ENCODE measurements around the gene DTWD2. TPM values are rescaled to one million over a fixed set of nuclear protein-coding genes. Genes with fewer than 3 reads are reported as not detected.
"Not testable (repeated sequence)": the region's sequence is repeated elsewhere in the genome, so short reads cannot be mapped to it uniquely, and the experiment has no call there.

DTWD2 gene
- total and polyA plus RNA-seq, 3 donors from 2014 or later: 5.8 to 19.7 (median 15.8) TPM

GRCh38 chr5:118956727-118957126, 31.6 kb downstream of the DTWD2 start:
- Histone ChIP-seq H3K27me3 (no peaks in the 10 kb centered on the region), H3K4me3 (no peak overlapping the region), H3K36me3 (ENCODE audit: low read depth, missing control alignments) (no peaks in the 10 kb centered on the region), H3K9me3 (no peaks in the 10 kb centered on the region), H3K4me1 (no peaks in the 10 kb centered on the region), H3K27ac (no peak overlapping the region)
- intact Hi-C loops (cut with DNase I; ENCODE audit: low total_unique reads): no loop called here
- WGBS, 2 donors: 27 to 43% methylated on average over 2 of the region's 2 CpGs
- no peak for DNase-seq
- TF ChIP-seq, protein P1, sequence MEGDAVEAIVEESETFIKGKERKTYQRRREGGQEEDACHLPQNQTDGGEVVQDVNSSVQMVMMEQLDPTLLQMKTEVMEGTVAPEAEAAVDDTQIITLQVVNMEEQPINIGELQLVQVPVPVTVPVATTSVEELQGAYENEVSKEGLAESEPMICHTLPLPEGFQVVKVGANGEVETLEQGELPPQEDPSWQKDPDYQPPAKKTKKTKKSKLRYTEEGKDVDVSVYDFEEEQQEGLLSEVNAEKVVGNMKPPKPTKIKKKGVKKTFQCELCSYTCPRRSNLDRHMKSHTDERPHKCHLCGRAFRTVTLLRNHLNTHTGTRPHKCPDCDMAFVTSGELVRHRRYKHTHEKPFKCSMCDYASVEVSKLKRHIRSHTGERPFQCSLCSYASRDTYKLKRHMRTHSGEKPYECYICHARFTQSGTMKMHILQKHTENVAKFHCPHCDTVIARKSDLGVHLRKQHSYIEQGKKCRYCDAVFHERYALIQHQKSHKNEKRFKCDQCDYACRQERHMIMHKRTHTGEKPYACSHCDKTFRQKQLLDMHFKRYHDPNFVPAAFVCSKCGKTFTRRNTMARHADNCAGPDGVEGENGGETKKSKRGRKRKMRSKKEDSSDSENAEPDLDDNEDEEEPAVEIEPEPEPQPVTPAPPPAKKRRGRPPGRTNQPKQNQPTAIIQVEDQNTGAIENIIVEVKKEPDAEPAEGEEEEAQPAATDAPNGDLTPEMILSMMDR (IDR thresholded peaks at IDR 0.05): no peak
- TF ChIP-seq POLR2A (IDR thresholded peaks at IDR 0.05): no peak

GRCh38 chr5:118953652-118954005, 34.7 kb downstream of the DTWD2 start:
- no peak overlapping the region for H3K27ac ChIP-seq
- H3K9me3 ChIP-seq: no peaks in the 10 kb centered on the region
- no peak for DNase-seq
- H3K4me1 ChIP-seq: no peaks in the 10 kb centered on the region
- H3K4me3 ChIP-seq: no peak overlapping the region
- TF ChIP-seq, protein P1 (IDR thresholded peaks at IDR 0.05): no peak
- TF ChIP-seq POLR2A (IDR thresholded peaks at IDR 0.05): no peak
- no peaks in the 10 kb centered on the region for H3K27me3 ChIP-seq
- H3K36me3 ChIP-seq (ENCODE audit: low read depth, missing control alignments): no peaks in the 10 kb centered on the region
- intact Hi-C loops (cut with DNase I; ENCODE audit: low total_unique reads): no loop called here

DNA sequence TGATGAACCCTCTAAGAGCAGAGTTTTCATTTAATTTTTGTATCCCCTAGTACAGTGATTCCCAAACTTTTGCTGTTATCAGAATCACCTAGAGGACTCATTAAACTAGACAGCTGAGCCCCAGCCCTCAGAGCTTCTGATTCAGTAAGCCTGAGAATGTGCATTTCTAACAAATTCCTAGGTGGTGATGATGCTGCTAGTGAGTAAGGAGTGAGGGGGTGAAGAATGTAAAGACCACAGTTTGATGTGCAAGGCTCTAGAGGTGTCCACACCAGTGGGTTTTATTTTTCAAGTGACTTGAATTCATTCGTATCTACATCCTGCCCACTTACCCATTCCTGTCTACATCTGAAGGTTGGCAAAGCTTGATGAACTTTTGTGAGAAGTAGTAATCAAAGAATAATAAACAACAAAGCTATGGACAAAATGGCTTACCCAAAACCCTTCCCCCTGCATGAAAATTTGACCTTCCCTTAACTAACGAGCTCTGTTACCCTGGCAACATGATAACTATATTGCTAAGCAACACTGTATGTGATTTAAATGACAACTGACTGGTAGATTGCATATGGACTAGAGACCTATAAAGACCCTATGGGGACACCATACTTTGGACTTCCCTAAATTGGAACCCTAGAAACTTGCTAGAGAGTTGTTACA, 35.2 kb downstream of the DTWD2 start:
- Histone ChIP-seq H3K27me3 (no peaks in the 10 kb centered on the region), H3K27ac (no peak overlapping the region), H3K36me3 (ENCODE audit: low read depth, missing control alignments) (no peaks in the 10 kb centered on the region), H3K4me3 (no peak overlapping the region), H3K9me3 (no peaks in the 10 kb centered on the region), H3K4me1 (no peaks in the 10 kb centered on the region)
- DNase-seq: no peak
- 84 to 88% methylated on average over 2 of the region's 2 CpGs for WGBS, 2 donors
- intact Hi-C loops (cut with DNase I; ENCODE audit: low total_unique reads): no loop called here
- TF ChIP-seq, protein P1 (IDR thresholded peaks at IDR 0.05): no peak
- TF ChIP-seq POLR2A (IDR thresholded peaks at IDR 0.05): no peak

DNA sequence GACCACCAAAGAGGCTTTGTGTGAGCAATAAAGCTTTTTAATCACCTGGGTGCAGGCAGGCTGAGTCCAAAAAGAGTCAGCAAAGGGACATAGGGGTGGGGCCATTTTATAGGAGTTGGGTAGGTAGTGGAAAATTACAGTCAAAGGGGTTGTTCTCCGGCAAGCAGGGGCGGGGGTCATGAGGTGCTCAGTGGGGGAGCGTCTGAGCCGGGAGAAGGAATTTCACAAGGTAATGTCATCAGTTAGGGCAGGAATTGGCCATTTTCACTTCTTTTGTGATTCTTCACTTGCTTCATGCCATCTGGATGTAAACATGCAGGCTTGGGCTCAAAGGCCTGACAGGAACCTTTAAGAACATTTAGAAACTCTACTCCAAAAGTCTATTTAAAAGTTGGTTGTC, 36.0 kb downstream of the DTWD2 start:
- DNase-seq; H3K9me3 ChIP-seq; H3K27me3 ChIP-seq; H3K27ac ChIP-seq; intact Hi-C loops (cut with DNase I; ENCODE audit: low total_unique reads); H3K4me3 ChIP-seq; H3K36me3 ChIP-seq (ENCODE audit: low read depth, missing control alignments); H3K4me1 ChIP-seq: not testable (repeated sequence)
- WGBS, 2 donors: 86 to 93% methylated on average over 4 of the region's 4 CpGs

- H3K27ac ChIP-seq; intact Hi-C loops (cut with DNase I; ENCODE audit: low total_unique reads); H3K9me3 ChIP-seq; H3K36me3 ChIP-seq (ENCODE audit: low read depth, missing control alignments); H3K4me3 ChIP-seq; H3K4me1 ChIP-seq; DNase-seq; H3K27me3 ChIP-seq: not testable (repeated sequence)
- 93 to 96% methylated on average over 9 of the region's 9 CpGs for WGBS, 2 donors
These were observed 38.0 kb downstream of the DTWD2 start for GRCh38 chr5:118950354-118950753.

GRCh38 chr5:118946138-118946800, 42.1 kb downstream of the DTWD2 start:
- DNase-seq: no peak
- intact Hi-C loops (cut with DNase I; ENCODE audit: low total_unique reads): no loop called here
- TF ChIP-seq POLR2A (IDR thresholded peaks at IDR 0.05): no peak
- TF ChIP-seq, protein P1 (IDR thresholded peaks at IDR 0.05): no peak
- H3K4me1 ChIP-seq: no peaks in the 10 kb centered on the region
- H3K27me3 ChIP-seq: no peaks in the 10 kb centered on the region
- H3K27ac ChIP-seq: no peak overlapping the region
- no peaks in the 10 kb centered on the region for H3K36me3 ChIP-seq (ENCODE audit: low read depth, missing control alignments)
- 85 to 93% methylated on average over 2 of the region's 2 CpGs for WGBS, 2 donors
- H3K9me3 ChIP-seq: no peaks in the 10 kb centered on the region
- H3K4me3 ChIP-seq: no peak overlapping the region

Measured in testis (tissue), 3 donors.